Liver (tissue), 3 donors: ENCODE data around the gene SPTAN1.

Experiments used
- TAF1 ChIP-seq: conservative IDR thresholded peaks from 2 replicates; pipeline ENCODE4 v1.6.1; 2016; ENCODE audit warnings: antibody characterized with exemption, mild to moderate bottlenecking
- TF ChIP-seq, protein P1 (sequence below): fragments of 150-350 bp; IDR thresholded peaks from 2 replicates; pipeline ENCODE4 v1.5.1; 2017; ENCODE audit warnings: improper control_type of control experiment, low read depth, low read length; ENCODE audit not compliant: missing input control
- TF ChIP-seq, protein P2 (sequence below): IDR thresholded peaks from 2 replicates; pipeline ENCODE4 v1.6.1; 2016; ENCODE audit warnings: antibody characterized with exemption, mild to moderate bottlenecking
- donor health status: healthy.
- donor health status: healthy.

DNA sequence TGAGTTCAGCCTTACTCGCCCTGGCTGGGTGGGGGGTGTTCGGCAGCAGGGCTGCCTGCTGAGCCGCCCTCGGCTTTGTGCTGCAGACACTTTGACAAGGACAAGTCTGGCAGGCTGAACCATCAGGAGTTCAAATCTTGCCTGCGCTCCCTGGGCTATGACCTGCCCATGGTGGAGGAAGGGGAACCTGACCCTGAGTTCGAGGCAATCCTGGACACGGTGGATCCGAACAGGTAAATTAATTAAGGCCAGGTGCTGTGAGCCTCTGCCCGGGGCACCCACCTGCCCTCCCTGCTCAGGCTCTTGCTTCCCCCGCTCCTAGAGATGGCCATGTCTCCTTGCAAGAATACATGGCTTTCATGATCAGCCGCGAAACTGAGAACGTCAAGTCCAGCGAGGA lies 80.1 kb downstream of the SPTAN1 start:
- TF ChIP-seq, protein P1, sequence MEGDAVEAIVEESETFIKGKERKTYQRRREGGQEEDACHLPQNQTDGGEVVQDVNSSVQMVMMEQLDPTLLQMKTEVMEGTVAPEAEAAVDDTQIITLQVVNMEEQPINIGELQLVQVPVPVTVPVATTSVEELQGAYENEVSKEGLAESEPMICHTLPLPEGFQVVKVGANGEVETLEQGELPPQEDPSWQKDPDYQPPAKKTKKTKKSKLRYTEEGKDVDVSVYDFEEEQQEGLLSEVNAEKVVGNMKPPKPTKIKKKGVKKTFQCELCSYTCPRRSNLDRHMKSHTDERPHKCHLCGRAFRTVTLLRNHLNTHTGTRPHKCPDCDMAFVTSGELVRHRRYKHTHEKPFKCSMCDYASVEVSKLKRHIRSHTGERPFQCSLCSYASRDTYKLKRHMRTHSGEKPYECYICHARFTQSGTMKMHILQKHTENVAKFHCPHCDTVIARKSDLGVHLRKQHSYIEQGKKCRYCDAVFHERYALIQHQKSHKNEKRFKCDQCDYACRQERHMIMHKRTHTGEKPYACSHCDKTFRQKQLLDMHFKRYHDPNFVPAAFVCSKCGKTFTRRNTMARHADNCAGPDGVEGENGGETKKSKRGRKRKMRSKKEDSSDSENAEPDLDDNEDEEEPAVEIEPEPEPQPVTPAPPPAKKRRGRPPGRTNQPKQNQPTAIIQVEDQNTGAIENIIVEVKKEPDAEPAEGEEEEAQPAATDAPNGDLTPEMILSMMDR: no peak
- TF ChIP-seq TAF1: no peak
- TF ChIP-seq, protein P2, sequence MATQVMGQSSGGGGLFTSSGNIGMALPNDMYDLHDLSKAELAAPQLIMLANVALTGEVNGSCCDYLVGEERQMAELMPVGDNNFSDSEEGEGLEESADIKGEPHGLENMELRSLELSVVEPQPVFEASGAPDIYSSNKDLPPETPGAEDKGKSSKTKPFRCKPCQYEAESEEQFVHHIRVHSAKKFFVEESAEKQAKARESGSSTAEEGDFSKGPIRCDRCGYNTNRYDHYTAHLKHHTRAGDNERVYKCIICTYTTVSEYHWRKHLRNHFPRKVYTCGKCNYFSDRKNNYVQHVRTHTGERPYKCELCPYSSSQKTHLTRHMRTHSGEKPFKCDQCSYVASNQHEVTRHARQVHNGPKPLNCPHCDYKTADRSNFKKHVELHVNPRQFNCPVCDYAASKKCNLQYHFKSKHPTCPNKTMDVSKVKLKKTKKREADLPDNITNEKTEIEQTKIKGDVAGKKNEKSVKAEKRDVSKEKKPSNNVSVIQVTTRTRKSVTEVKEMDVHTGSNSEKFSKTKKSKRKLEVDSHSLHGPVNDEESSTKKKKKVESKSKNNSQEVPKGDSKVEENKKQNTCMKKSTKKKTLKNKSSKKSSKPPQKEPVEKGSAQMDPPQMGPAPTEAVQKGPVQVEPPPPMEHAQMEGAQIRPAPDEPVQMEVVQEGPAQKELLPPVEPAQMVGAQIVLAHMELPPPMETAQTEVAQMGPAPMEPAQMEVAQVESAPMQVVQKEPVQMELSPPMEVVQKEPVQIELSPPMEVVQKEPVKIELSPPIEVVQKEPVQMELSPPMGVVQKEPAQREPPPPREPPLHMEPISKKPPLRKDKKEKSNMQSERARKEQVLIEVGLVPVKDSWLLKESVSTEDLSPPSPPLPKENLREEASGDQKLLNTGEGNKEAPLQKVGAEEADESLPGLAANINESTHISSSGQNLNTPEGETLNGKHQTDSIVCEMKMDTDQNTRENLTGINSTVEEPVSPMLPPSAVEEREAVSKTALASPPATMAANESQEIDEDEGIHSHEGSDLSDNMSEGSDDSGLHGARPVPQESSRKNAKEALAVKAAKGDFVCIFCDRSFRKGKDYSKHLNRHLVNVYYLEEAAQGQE: no peak
